Measurements from ENCODE around the gene HOXA5. TPM values are rescaled to one million over a fixed set of nuclear protein-coding genes. Genes with fewer than 3 reads are reported as not detected.

The HOXA5 gene
- total RNA-seq, 4 donors from 2014 or later = 3.6 to 8.2 (median 6.8) TPM

DNA sequence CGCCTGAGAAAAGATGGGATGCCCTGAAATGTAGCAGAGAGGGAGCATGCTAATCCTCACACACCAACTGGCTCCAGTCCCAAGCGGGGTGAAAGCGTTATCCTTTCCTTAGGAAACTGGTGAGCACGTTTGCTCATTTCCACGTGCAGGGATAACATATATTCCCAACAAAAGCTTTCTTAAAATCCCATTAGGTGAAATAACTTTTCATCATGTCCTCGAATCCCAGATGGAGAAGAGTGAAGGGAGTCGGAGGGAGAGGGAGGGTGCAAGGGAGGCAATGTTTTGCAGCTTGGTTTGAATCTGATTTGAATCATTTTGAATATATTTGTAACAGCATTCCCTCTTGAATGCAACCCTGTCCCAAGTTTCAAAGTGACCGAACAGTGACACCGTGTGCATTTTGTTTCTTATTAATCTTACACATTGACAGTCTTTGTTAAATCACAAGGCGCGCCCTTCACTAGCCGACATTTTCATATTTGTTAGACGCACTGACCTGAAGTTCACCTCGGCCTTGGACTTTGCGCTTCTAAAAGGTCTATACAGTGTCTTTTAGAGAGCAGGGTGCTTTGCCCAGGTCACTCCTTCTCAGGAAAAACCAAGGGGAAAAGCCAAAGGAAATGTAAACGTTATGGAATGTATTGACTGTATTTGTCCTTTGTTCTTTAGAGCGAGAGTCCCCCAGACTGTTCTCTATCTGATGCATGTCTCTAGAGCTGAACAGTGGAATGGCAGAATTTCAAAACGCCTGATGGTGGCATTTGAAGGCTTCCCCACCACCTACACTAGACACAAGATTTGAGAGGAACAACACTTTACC lies 9.9 kb downstream of the HOXA5 start:
- peaks cover 14 to 69% (median 20%) of the 10 kb centered on the region in 3 donors for H3K4me1 ChIP-seq
- intact Hi-C loops (cut with DNase I) = no loop called here

DNA sequence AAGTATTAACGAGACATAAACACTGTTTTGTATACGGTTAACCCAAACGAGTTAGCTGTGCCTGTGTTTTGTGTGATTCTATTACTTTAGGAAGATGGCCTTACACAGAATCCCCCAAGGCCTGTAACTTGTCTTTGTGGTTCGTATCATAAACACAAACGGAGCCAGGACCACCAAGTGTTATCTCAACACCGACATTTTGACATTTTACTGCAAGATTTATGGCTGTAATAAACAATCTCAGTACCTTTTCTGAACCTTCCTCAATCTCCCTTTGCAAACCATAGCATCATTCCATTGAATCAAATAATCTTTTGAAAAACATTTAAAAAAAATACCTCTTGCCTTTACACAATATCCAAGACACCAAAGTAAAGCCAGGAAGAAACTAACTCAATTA lies 10.5 kb downstream of the HOXA5 start:
- Histone ChIP-seq H3K4me3 (no peak overlapping the region), H3K36me3 (no peaks in the 10 kb centered on the region), H3K27ac (no peak overlapping the region), H3K27me3 (peaks cover 0 to 9% (median 0%) of the 10 kb centered on the region in 4 donors), H3K9me3 (no peaks in the 10 kb centered on the region), H3K4me1 (peaks cover 14 to 75% (median 27%) of the 10 kb centered on the region in 3 donors)
- no peak for DNase-seq
- TF ChIP-seq POLR2A (IDR thresholded peaks at IDR 0.05) = no peak
- TF ChIP-seq, protein P1, sequence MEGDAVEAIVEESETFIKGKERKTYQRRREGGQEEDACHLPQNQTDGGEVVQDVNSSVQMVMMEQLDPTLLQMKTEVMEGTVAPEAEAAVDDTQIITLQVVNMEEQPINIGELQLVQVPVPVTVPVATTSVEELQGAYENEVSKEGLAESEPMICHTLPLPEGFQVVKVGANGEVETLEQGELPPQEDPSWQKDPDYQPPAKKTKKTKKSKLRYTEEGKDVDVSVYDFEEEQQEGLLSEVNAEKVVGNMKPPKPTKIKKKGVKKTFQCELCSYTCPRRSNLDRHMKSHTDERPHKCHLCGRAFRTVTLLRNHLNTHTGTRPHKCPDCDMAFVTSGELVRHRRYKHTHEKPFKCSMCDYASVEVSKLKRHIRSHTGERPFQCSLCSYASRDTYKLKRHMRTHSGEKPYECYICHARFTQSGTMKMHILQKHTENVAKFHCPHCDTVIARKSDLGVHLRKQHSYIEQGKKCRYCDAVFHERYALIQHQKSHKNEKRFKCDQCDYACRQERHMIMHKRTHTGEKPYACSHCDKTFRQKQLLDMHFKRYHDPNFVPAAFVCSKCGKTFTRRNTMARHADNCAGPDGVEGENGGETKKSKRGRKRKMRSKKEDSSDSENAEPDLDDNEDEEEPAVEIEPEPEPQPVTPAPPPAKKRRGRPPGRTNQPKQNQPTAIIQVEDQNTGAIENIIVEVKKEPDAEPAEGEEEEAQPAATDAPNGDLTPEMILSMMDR (IDR thresholded peaks at IDR 0.05) = no peak
- intact Hi-C loops (cut with DNase I) = no loop called here
- WGBS, 2 donors = 77 to 81% methylated on average over 6 of the region's 6 CpGs

More for the DNA sequence above, 9.9 kb downstream of the HOXA5 start:
- 72 to 77% methylated on average over 18 of the region's 18 CpGs for WGBS, 2 donors
- Histone ChIP-seq H3K36me3 (no peaks in the 10 kb centered on the region), H3K4me3 (no peak overlapping the region), H3K27ac (peak overlapping the region in 3 of 4 donors; percentile 16 to 63 (median 56)), H3K9me3 (no peaks in the 10 kb centered on the region), H3K27me3 (peaks cover 0 to 9% (median 0%) of the 10 kb centered on the region in 4 donors)
- no peak for DNase-seq
- TF ChIP-seq POLR2A (IDR thresholded peaks at IDR 0.05) = no peak
- TF ChIP-seq, protein P1 (IDR thresholded peaks at IDR 0.05) = no peak

DNA sequence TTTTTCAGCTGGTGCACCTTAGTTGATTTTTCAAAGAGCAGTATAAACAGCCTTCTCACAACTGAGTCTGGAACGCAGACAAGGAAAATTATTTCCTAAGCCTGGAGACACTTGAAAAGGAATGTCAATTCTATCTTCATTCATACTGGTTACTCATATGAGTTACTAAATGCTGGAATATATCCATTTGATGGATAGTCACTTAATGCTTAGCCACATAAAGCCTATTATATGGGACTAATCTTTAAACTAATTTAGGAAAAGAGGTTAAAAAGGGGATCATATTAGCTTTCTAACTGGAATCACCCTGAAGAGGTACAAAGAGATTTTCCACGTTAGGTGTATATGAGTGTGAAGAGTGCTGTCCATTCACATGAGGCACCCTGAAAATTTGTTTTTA lies 11.3 kb downstream of the HOXA5 start:
- DNase-seq = no peak
- no peak overlapping the region for H3K27ac ChIP-seq
- H3K4me3 ChIP-seq = no peak overlapping the region
- intact Hi-C loops (cut with DNase I) = no loop called here
- H3K36me3 ChIP-seq = no peaks in the 10 kb centered on the region
- 48 to 52% methylated on average over 2 of the region's 2 CpGs for WGBS, 2 donors
- TF ChIP-seq, protein P1 (IDR thresholded peaks at IDR 0.05) = no peak
- no peak for TF ChIP-seq POLR2A (IDR thresholded peaks at IDR 0.05)
- peaks cover 14 to 81% (median 34%) of the 10 kb centered on the region in 3 donors for H3K4me1 ChIP-seq
- H3K9me3 ChIP-seq = no peaks in the 10 kb centered on the region
- H3K27me3 ChIP-seq = peaks cover 0 to 7% (median 0%) of the 10 kb centered on the region in 4 donors

DNA sequence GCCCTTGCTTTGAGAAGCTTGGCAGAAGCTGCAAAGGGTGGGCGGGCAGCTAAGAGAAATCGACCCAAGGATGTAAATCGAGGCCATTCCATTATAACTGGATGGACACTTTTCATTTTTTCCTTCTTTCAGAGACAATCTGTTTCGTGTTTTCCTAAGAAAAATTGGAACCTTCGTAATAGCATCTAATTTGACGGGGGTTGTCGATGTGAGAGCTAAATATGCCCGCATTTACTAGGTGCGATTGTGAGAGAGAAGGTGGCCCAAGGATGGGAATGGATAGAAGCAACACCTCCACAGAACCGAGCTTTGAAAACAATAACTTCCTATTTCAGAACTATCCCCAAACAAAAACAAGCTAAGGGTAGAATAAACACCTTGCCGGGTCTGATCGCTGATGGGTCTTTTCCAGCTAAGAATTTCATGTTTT lies 12.1 kb downstream of the HOXA5 start:
- Histone ChIP-seq H3K9me3 (no peaks in the 10 kb centered on the region), H3K4me3 (peak overlapping the region; percentile 68 to 97 (median 82)), H3K27me3 (no peaks in the 10 kb centered on the region), H3K27ac (peak overlapping the region; percentile 96 to 99 (median 96)), H3K36me3 (no peaks in the 10 kb centered on the region), H3K4me1 (peaks cover 12 to 81% (median 40%) of the 10 kb centered on the region in 3 donors)
- intact Hi-C loops (cut with DNase I) = no loop called here
- DNase-seq = no peak
- 46 to 48% methylated on average over 12 of the region's 12 CpGs for WGBS, 2 donors
- TF ChIP-seq, protein P1 (IDR thresholded peaks at IDR 0.05) = no peak
- no peak for TF ChIP-seq POLR2A (IDR thresholded peaks at IDR 0.05)
